ENCODE data around the gene XXYLT1. TPM values are rescaled to one million over a fixed set of nuclear protein-coding genes. Genes with fewer than 3 reads are reported as not detected.

Gene XXYLT1
- total and polyA plus RNA-seq, 2 of the 4 experiments (the other 2 are of a cell fraction) = 14.7 to 18.1 TPM

- CTCF ChIA-PET = no interaction called here
- Histone ChIP-seq H2AK5ac (ENCODE audit: low read depth, low read length) (no peak overlapping the region), H4K8ac (ENCODE audit: low read depth in 2 of 2, low read length in 2 of 2) (no peak overlapping the region), H3K14ac (replicated peaks; ENCODE audit: low read depth, low read length) (no peak overlapping the region), H4K91ac (ENCODE audit: insufficient read depth, low read depth, low read length) (no peak overlapping the region), H2BK120ac (ENCODE audit: low read depth, low read length) (no peak overlapping the region), H3K4ac (ENCODE audit: low read depth, low read length) (no peak overlapping the region), H3K4me3 (ENCODE audit: insufficient read depth, low read depth, low read length) (no peak overlapping the region), H3K9me1 (ENCODE audit: insufficient read depth, low read length) (peaks cover 3% of the 10 kb centered on the region; the same call in 1 of the 2 replicates), H2BK20ac (ENCODE audit: low read depth, low read length) (no peak overlapping the region), H3K9me3 (ENCODE audit: control insufficient read depth, insufficient read depth, low read length) (no peaks in the 10 kb centered on the region; the same call in 1 of the 2 replicates), H3K4me2 (ENCODE audit: low read depth, low read length) (no peak overlapping the region), H4K5ac (ENCODE audit: low read depth, low read length) (no peak overlapping the region), H4K20me1 (ENCODE audit: insufficient read depth, low read length) (no peaks in the 10 kb centered on the region), H3K27me3 (ENCODE audit: control insufficient read depth, insufficient read depth, low read length) (peaks cover 11% of the 10 kb centered on the region), H2AK9ac (replicated peaks; ENCODE audit: low read depth, low read length, poor library complexity) (no peak overlapping the region), H3K27ac (ENCODE audit: insufficient read depth, low read length) (no peak overlapping the region), H2BK15ac (ENCODE audit: low read depth, low read length) (no peak overlapping the region), H2BK5ac (ENCODE audit: low read depth, low read length, poor library complexity, severe bottlenecking) (no peak overlapping the region), H2AFZ (replicated peaks; ENCODE audit: low read length, poor library complexity) (peak overlapping the region; percentile 23), H3K79me1 (ENCODE audit: low read depth in 1 of 2, low read length in 2 of 2) (no peaks in the 10 kb centered on the region), H3K36me3 (ENCODE audit: control insufficient read depth, insufficient read depth, low read length) (no peaks in the 10 kb centered on the region), H3K4me1 (ENCODE audit: control insufficient read depth, insufficient read depth, low read length) (peaks cover 2% of the 10 kb centered on the region; the same call in 1 of the 2 replicates), H3K9ac (ENCODE audit: low read depth, low read length) (no peak overlapping the region), H3K18ac (ENCODE audit: low read depth, low read length) (no peak overlapping the region), H3K56ac (ENCODE audit: extremely low read depth, insufficient read depth, low read length) (no peak overlapping the region), H3K23ac (ENCODE audit: low read depth, low read length) (no peak overlapping the region)
- WGBS, 2 experiments (ENCODE audit: extremely low coverage in 2 of 2, insufficient read length in 1 of 2) = 78% methylated on average over 2 of the region's 4 CpGs; no CpG with 5 or more reads in 1 of the 2 experiments
- POLR2A ChIA-PET (ENCODE audit: unreplicated experiment) = no interaction called here
- no TSS peak for BruUV-seq (replicated peaks)
- intact Hi-C loops (cut with micrococcal nuclease) (no loop called here), dilution Hi-C loops (cut with HindIII; ENCODE audit: low sequenced_read_pairs, unreplicated experiment) (no loop called here), in situ Hi-C loops (cut with MboI; ENCODE audit: low sequenced_read_pairs) (no loop called here)
- TF ChIP-seq MXI1 (IDR thresholded peaks at IDR 0.05; ENCODE audit: borderline replicate concordance, low read depth, low read length) (no peak), RFX5 (IDR thresholded peaks at IDR 0.05; ENCODE audit: low read depth, low read length) (no peak), MAFK (IDR thresholded peaks at IDR 0.05; ENCODE audit: low read depth, low read length) (no peak), USF2 (IDR thresholded peaks at IDR 0.05; ENCODE audit: low read depth, low read length) (no peak), MAZ (IDR thresholded peaks at IDR 0.05; ENCODE audit: borderline replicate concordance, low read depth, low read length) (no peak), RAD21 (IDR thresholded peaks at IDR 0.05; ENCODE audit: low read length) (no peak)
- TF ChIP-seq, protein P1, sequence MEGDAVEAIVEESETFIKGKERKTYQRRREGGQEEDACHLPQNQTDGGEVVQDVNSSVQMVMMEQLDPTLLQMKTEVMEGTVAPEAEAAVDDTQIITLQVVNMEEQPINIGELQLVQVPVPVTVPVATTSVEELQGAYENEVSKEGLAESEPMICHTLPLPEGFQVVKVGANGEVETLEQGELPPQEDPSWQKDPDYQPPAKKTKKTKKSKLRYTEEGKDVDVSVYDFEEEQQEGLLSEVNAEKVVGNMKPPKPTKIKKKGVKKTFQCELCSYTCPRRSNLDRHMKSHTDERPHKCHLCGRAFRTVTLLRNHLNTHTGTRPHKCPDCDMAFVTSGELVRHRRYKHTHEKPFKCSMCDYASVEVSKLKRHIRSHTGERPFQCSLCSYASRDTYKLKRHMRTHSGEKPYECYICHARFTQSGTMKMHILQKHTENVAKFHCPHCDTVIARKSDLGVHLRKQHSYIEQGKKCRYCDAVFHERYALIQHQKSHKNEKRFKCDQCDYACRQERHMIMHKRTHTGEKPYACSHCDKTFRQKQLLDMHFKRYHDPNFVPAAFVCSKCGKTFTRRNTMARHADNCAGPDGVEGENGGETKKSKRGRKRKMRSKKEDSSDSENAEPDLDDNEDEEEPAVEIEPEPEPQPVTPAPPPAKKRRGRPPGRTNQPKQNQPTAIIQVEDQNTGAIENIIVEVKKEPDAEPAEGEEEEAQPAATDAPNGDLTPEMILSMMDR (conservative IDR thresholded peaks at IDR 0.05; ENCODE audit: low read depth, low read length) = no peak
- ATAC-seq (ENCODE audit: low read depth) = no peak
- no peak for DNase-seq
Observed at GRCh38 chr3:195025884-195026200, 245.1 kb downstream of the XXYLT1 start.

Measured in IMR-90 (cell line).